HG03521 (cell line): Measurements from ENCODE around the gene NSD2.

Experiments
- ATAC-seq: cut with Tn5 transposase; IDR thresholded peaks from one replicate; pipeline ENCODE4 v1.9.1; 2021; ENCODE audit warnings: mild to moderate bottlenecking, moderate library complexity; ENCODE audit not compliant: unreplicated experiment

Gene NSD2

DNA sequence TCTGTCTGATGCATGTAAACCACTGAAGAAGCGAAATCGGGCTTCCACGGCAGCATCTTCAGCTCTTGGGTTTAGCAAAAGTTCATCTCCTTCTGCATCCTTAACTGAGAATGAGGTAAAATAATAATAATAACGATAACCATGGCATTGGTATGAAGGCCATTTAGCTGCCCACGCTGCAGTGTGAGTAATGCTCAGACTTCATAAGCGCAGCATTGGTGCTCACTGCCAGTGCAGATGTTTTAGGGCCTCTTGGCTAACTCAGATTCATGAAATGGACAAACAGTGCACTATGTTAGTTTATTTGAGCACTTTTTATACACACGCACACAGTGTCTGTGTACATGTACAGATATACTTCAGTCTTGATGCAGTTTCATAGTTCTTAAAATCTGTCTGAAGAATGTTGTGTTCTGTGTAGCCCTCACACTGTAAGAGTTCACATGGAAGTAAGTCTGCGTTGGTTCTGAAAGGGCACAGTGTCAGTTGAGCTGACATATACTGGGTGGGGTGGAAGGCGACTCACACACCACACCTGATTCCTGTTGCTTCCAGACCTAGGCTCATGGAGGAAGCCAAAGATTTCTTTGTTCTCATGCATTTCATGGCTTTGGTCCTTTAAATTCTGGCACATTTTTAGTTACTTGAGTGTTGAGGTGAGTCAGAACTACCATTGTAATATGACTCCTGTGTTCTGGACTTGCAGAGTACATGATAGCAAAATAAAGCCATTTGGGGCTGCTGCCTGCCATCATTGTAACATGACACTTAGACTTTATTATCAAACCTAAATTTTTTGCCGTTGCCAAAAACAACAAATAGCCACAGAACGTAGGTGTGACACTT, 68.7 kb downstream of the NSD2 start:
- no peak for ATAC-seq

GRCh38 chr4:1940566-1940965, 69.4 kb downstream of the NSD2 start:
- no peak for ATAC-seq

GRCh38 chr4:1943928-1944327, 72.7 kb downstream of the NSD2 start:
- ATAC-seq, result no peak

GRCh38 chr4:1945124-1945895, 74.1 kb downstream of the NSD2 start:
- no peak for ATAC-seq

DNA sequence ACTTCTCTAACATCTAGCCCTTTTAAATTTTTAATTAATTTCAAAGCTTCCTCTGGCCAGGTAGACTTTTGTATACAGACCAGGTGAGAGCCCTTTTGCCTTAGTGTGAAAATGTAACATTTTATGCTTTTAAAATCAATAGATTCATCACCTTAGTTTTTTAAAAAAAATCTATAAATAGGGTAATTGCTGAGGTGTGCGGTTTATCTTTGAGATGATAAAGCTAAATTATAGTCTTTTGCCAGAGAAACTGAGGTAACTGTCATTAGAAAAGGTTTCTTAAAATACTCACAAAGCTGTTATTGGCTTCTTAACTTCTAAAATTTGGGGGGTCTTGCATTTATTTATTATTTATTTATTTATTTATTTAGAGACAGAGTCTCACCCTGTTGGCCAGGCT, 74.7 kb downstream of the NSD2 start:
- no peak for ATAC-seq

DNA sequence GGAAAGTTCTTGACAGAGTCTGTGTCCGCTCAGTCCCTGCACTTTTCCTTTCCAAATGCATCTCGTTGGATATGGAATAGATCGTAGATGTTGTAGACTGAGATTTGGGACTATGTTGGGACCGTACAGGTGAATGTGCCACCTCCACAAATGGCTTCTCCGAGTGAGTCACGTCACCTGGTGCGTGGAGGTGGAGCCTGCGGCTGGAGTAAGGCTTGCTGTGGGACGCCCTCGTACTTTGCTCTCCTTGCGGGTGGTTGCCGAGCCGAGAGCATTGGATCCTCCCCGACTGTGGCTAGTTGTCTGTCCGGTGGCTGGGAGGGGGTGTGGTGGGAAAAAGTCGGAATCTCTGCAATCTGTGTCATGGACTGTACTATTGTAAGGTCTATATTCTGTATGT, 77.0 kb downstream of the NSD2 start:
- no peak for ATAC-seq

DNA sequence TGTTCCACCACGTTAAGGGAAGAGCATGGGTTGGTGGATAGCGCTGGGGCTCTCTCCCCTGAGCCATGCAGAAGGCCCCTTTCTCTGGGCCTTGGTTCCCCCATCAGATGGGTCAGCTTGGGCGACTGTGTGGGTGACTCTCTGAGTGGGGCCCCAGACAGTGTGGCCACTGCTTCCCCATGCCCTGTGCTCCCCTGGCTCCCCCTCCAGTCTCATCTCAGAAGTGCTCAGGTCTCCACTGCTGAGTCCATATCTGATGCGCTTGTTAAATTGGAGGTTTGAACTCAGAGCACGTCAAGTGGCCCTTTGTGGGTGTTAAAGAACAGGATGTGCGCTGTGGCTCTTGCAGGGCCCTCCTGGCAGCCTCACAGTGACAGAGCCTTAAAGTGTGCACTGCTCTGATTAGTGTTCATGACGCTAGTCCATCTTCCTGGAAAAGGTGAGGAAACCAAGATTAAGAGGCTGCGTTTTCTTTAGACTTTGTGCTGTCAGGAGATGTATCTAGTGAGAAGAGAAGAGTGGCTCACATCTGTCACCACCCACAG, 77.8 kb downstream of the NSD2 start:
- no peak for ATAC-seq

GRCh38 chr4:1950369-1950768, 79.2 kb downstream of the NSD2 start:
- ATAC-seq, result no peak

DNA sequence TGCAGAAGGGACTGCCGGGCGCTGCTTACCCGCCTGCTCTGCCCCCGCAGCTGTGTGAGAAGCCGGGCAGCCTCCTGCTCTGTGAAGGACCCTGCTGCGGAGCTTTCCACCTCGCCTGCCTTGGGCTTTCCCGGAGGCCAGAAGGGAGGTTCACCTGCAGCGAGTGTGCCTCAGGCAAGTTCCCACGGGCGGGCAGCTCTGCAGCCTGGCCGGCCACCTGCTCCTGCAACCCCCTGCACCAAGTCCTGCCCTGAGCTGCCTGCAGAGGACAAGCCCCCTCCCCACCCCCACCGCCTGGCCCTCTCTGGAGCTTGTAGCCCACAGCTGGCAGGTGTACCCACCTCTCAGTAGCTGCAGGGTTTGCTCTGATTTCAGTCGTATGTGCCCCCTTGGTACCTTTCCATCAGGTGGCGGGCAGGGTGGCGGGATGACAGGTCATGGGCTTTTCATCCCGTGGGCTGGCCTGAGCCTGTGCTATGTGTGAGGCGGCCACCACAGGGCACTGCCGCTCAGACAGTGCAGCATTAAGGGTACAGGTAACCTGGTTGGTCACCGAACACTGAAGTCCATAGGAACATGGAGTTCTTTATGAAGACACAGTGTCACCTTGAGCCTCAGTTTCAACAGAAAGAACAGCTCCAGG, 81.0 kb downstream of the NSD2 start:
- ATAC-seq, result no peak

DNA sequence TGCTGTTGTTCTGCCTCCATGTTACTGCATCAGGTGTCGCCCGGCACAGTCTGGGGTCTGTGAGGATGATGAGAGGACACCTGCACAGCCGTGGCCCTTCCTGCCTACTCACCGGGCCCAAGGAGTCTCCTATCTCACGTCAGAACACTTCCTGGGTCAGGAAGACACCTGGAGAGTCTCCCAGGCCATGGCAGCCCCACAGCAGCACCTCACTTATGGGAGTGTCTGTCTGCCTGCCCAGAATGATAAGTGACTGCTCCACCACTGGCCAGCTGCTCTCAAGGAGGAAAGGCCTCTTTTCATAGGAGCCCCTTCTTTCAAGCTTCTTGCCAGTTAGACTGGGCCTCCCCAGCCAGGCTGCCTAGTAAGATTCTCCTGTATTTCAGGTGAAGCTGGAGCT, 81.5 kb downstream of the NSD2 start:
- ATAC-seq, result no peak

GRCh38 chr4:1953335-1953734, 82.1 kb downstream of the NSD2 start:
- ATAC-seq, result no peak

GRCh38 chr4:1956631-1957030, 85.4 kb downstream of the NSD2 start:
- ATAC-seq, result no peak

DNA sequence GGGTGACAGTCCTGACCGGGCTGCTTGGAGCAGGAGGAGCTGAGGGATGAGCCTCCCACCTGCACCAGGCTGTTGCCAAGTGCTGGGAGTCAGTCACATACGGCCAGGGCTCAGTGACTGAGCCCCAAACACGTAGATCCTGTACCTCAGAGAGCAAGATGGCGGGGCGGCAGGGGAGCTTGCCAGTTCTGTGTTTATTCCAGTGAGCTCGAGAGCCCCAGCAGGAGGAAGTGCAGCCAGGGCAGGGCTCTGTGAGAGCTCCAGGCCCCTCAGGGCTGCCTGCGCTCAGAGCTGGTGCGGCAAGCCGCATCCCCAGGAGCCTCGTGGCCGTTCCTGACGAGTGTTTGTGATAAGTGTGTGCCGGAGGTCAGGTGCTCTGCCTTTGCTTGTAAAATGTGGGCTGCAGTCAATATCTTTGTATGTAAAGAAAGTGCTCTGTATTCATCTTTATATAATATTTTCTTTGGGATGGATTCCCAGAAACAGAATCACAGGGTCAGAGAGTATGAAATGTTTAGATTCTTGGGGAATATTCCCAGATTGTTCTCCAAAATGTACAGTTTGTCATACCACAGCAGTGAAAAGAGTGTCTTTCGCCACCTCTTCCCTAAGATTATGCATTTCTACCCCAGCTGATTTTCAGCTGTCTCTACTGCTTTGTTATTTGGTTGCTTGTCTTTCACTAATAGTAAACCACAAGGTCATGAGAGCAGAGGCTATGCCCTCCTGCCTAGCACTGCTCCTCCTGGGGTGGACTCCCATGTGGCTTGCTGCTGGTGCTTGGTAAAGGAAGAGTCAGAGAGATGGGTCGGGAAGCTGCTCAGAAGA, 87.3 kb downstream of the NSD2 start:
- ATAC-seq, result no peak

DNA sequence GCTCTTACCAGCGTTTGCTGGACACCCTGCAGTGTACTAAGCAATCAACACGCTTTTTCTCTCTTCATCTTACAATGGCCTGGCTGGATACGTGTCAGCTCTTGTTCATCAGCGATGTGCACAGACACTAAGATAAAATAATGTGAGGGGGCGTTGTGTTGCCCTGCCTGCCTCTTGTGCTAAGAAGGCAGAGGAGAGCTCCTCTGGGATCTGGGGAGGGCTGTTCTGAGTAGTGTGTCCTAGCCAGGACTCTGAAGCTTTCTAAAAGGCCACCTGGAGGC, 87.9 kb downstream of the NSD2 start:
- no peak for ATAC-seq

GRCh38 chr4:1960170-1960825, 89.1 kb downstream of the NSD2 start:
- no peak for ATAC-seq

DNA sequence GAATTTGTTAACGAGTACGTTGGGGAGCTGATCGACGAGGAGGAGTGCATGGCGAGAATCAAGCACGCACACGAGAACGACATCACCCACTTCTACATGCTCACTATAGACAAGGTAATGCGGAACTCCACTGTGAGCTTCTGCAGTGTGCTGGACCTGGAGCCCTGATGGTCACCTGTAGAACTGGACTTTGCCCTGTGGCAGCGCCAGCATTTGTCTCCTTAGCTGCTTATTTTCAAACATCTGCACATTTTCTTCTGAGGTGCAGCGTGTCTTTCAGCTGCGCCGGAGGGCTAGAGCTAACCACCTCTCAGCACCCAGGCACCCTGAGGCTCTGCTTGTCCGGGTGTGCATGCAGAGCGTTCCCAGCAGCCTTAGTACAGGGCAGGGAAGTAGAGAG, 89.8 kb downstream of the NSD2 start:
- ATAC-seq, result no peak

DNA sequence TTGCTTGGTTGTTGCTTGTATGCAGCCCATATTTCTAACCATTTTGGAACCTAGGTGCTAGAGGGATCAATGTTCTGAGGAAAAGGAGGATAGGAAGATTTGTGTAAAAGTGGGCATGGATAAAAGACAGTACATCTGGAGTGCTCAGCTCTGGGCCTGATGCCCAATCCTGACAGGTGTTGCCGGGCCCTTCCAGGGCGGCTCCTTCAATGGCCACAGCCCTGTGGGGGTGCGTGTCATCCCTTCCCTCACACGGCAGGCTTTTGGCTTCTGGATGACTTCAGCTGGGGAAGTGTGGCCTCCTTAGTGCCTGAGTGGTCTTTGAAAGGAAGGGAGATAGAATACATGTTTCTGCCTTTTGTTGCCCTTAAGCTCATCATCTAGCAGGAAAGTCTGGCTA, 90.4 kb downstream of the NSD2 start:
- no peak for ATAC-seq

GRCh38 chr4:1962980-1963379, 91.8 kb downstream of the NSD2 start:
- ATAC-seq, result no peak

- ATAC-seq, result no peak
Observed at GRCh38 chr4:1964443-1964842, 93.2 kb downstream of the NSD2 start.

DNA sequence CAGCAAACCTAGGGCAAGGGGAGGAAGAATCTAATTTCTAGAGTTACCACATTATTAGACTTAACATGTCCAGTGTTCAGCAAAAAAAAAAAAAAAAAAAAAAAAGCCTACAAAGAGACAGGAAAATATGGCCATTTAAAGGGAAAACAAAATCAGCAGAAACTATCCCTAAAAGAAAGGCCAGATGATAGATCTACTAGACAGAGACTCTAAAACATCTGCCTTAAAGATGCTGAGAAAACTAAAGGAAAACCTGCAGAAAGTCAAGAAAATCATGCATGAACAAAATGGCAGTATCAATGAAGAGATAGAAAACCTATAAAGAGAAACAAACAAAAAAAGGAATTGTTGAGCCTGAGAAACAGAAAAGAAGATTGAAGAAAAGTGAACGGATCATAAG, 93.8 kb downstream of the NSD2 start:
- ATAC-seq, result no peak
